HCT116 (cell line): ENCODE measurements around the gene USP47. TPM values are rescaled to one million over a fixed set of nuclear protein-coding genes. Genes with fewer than 3 reads are reported as not detected.

ENCODE experiments used
- ATAC-seq: fragments of 200-7000 bp; cut with Tn5 transposase; 2 replicates; pipeline ENCODE4 v1.9.1; 2020; ENCODE audit warnings: mild to moderate bottlenecking, moderate library complexity
- BruUV-seq: library from RNA; stranded (reverse); fragments of 400-500 nt; replicated peaks from 2 replicates; lab custom pipeline; 2021; lab: Mats Ljungman, UMichigan
- CTCF ChIA-PET: fragments of 300-600 bp; sonication (Branson Sonifier 250); formaldehyde crosslinking; loops from one replicate; lab custom pipeline; 2021; ENCODE audit warnings: antibody characterized with exemption; lab: Charles Lee
- POLR2A ChIA-PET: fragments of 300-600, 350-600 bp; sonication (Branson Sonifier 250); formaldehyde crosslinking; loops from one replicate; lab custom pipeline; 2021; ENCODE audit warnings: antibody characterized with exemption; lab: Charles Lee
- RAD21 ChIA-PET, 2 experiments: fragments of 300-600 bp; sonication (Branson Sonifier 250); formaldehyde crosslinking; loops; one replicate each; lab custom pipeline; 2023; ENCODE audit warnings: low total read pairs in 2 of 2; ENCODE audit not compliant: uncharacterized antibody in 2 of 2, unreplicated experiment in 2 of 2, low non-redundant PET in 1 of 2; lab: Charles Lee
- DNase-seq: peaks from one replicate; pipeline ENCODE4 v3.0.0-alpha.2; 2010; ENCODE audit warnings: low read depth, low spot score
- H2AFZ ChIP-seq: fragments of 200-600 bp; shearing (Covaris generic), sonication (generic); 2 replicates; pipeline ENCODE4 v1.6.1; 2017; ENCODE audit warnings: low read depth, mixed run types, mixed read lengths, antibody characterized with exemption, low read length; ENCODE audit not compliant: poor library complexity, severe bottlenecking
- H3K27ac ChIP-seq: 2 replicates; pipeline ENCODE4 v1.5.1; 2012; ENCODE audit warnings: low read depth, low read length
- H3K27me3 ChIP-seq: fragments of 200-600 bp; sonication (generic); 2 replicates; pipeline ENCODE4 v1.6.1; 2016; ENCODE audit warnings: mixed run types, low read length, mixed read lengths; ENCODE audit not compliant: insufficient read depth
- H3K36me3 ChIP-seq, 2 experiments: fragments of 200-500 bp in 1 of 2; fragments of 200-600 bp in 1 of 2; sonication (Bioruptor generic) in 1 of 2; sonication (generic) in 1 of 2; 2 replicates each; pipeline versions ENCODE4 v1.5.1 to v1.6.1; 2014 to 2016; ENCODE audit warnings: low read length in 2 of 2, inconsistent platforms in 1 of 2, mixed read lengths in 1 of 2, mixed run types in 1 of 2; ENCODE audit not compliant: insufficient read depth in 2 of 2, control insufficient read depth in 1 of 2
- H3K4me1 ChIP-seq, 2 experiments: fragments of 200-600 bp in 1 of 2; sonication (generic) in 1 of 2; 2 replicates each; pipeline versions ENCODE4 v1.5.1 to v1.6.1; 2012 to 2017; ENCODE audit warnings: low read length in 2 of 2, inconsistent platforms in 1 of 2, mild to moderate bottlenecking in 1 of 2, mixed read lengths in 1 of 2, mixed run types in 1 of 2, moderate library complexity in 1 of 2; ENCODE audit not compliant: insufficient read depth in 2 of 2, control insufficient read depth in 1 of 2
- H3K4me2 ChIP-seq: fragments of 200-600 bp; sonication (generic); 2 replicates; pipeline ENCODE4 v1.6.1; 2017; ENCODE audit warnings: mixed run types, low read length, mixed read lengths
- H3K4me3 ChIP-seq, 2 experiments: fragments of 200-600 bp in 1 of 2; sonication (generic) in 1 of 2; replicated peaks in 1 of 2; 2 replicates each; pipeline ENCODE4 v1.5.1; 2011 to 2016; ENCODE audit warnings: low read length in 2 of 2, control low read depth in 1 of 2, low read depth in 1 of 2, mild to moderate bottlenecking in 1 of 2, mixed read lengths in 1 of 2, mixed run types in 1 of 2
- H3K79me2 ChIP-seq: fragments of 200-600 bp; sonication (generic); 2 replicates; pipeline ENCODE4 v1.6.1; 2017; ENCODE audit warnings: mild to moderate bottlenecking, mixed run types, low read length, moderate library complexity, mixed read lengths; ENCODE audit not compliant: insufficient read depth
- H3K9ac ChIP-seq: fragments of 200-600 bp; sonication (generic); 2 replicates; pipeline ENCODE4 v1.6.1; 2016; ENCODE audit warnings: low read length, mixed read lengths
- H3K9me2 ChIP-seq: fragments of 200-600 bp; sonication (generic), shearing (Covaris generic); 2 replicates; pipeline ENCODE4 v1.6.1; 2017; ENCODE audit warnings: mixed run types, mild to moderate bottlenecking, moderate library complexity; ENCODE audit not compliant: insufficient read depth
- H3K9me3 ChIP-seq, 2 experiments: fragments of 200-500 bp in 1 of 2; fragments of 200-600 bp in 1 of 2; sonication (Bioruptor generic) in 1 of 2; sonication (generic) in 1 of 2; 2 replicates each; pipeline ENCODE4 v1.6.1; 2014 to 2017; ENCODE audit warnings: low read length in 2 of 2, mixed read lengths in 2 of 2, inconsistent platforms in 1 of 2, low read depth in 1 of 2, mild to moderate bottlenecking in 1 of 2, mixed run types in 1 of 2, moderate library complexity in 1 of 2; ENCODE audit not compliant: control insufficient read depth in 1 of 2, insufficient read depth in 1 of 2
- H4K20me1 ChIP-seq: fragments of 200-600 bp; sonication (generic), shearing (Covaris generic); 2 replicates; pipeline ENCODE4 v1.6.1; 2017; ENCODE audit warnings: mixed run types, mild to moderate bottlenecking, moderate library complexity; ENCODE audit not compliant: insufficient read depth
- CEBPB ChIP-seq: IDR thresholded peaks from 2 replicates; pipeline ENCODE4 v1.6.1; 2012; ENCODE audit warnings: low read depth
- ELF1 ChIP-seq: IDR thresholded peaks from 2 replicates; pipeline ENCODE4 v1.6.1; 2012; ENCODE audit warnings: low read depth, borderline replicate concordance
- EZH2 ChIP-seq: fragments of 200-600 bp; sonication (generic); IDR thresholded peaks from 2 replicates; pipeline ENCODE4 v1.6.1; 2017; ENCODE audit warnings: antibody characterized with exemption, mixed run types
- POLR2A ChIP-seq: IDR thresholded peaks from 2 replicates; pipeline ENCODE4 v1.7.0; 2011; ENCODE audit warnings: borderline replicate concordance; ENCODE audit not compliant: insufficient read depth, insufficient read length; ENCODE audit errors: extremely low read depth
- RAD21 ChIP-seq: IDR thresholded peaks from 2 replicates; pipeline ENCODE4 v1.6.1; 2012; ENCODE audit warnings: low read depth, mild to moderate bottlenecking
- SIN3A ChIP-seq: IDR thresholded peaks from 2 replicates; pipeline ENCODE4 v1.6.1; 2012; ENCODE audit warnings: low read depth
- SP1 ChIP-seq: IDR thresholded peaks from 2 replicates; pipeline ENCODE4 v1.6.1; 2012; ENCODE audit warnings: low read depth
- YY1 ChIP-seq: IDR thresholded peaks from 2 replicates; pipeline ENCODE4 v1.6.1; 2011; ENCODE audit warnings: low read length, low read depth, moderate library complexity, mild to moderate bottlenecking; ENCODE audit not compliant: insufficient replicate concordance; ENCODE audit errors: extremely low read depth
- ZFX ChIP-seq: fragments of 450-650 bp; IDR thresholded peaks from 2 replicates; pipeline ENCODE4 v1.6.1; 2017
- ZNF274 ChIP-seq: fragments of 200-500 bp; sonication (Bioruptor generic); IDR thresholded peaks from 2 replicates; pipeline ENCODE4 v1.6.1; 2014; ENCODE audit warnings: mild to moderate bottlenecking, low read depth, low read length, inconsistent platforms
- intact Hi-C: fragments of 100-400 bp; cut with micrococcal nuclease; formaldehyde crosslinking; loops from 2 replicates; pipeline ENCODE4 v1.10.0; 2022
- total RNA-seq: library from RNA; stranded (reverse); gene quantifications from one replicate; pipeline ENCODE4 v1.2.1, GENCODE V29; 2021; ENCODE audit not compliant: unreplicated experiment
- TF ChIP-seq, protein P1 (sequence below): IDR thresholded peaks from 2 replicates; pipeline ENCODE4 v1.6.1; 2012; ENCODE audit warnings: low read depth
- TF ChIP-seq, protein P2 (sequence below): IDR thresholded peaks from 2 replicates; pipeline ENCODE4 v1.6.1; 2012
- TF ChIP-seq, protein P3 (sequence below): IDR thresholded peaks from 2 replicates; pipeline ENCODE4 v1.6.1; 2011; ENCODE audit warnings: mild to moderate bottlenecking, low read length, moderate library complexity; ENCODE audit not compliant: insufficient replicate concordance; ENCODE audit errors: extremely low read depth

The USP47 gene
- total RNA-seq, 1 experiment from 2014 or later: 18.9 TPM

DNA sequence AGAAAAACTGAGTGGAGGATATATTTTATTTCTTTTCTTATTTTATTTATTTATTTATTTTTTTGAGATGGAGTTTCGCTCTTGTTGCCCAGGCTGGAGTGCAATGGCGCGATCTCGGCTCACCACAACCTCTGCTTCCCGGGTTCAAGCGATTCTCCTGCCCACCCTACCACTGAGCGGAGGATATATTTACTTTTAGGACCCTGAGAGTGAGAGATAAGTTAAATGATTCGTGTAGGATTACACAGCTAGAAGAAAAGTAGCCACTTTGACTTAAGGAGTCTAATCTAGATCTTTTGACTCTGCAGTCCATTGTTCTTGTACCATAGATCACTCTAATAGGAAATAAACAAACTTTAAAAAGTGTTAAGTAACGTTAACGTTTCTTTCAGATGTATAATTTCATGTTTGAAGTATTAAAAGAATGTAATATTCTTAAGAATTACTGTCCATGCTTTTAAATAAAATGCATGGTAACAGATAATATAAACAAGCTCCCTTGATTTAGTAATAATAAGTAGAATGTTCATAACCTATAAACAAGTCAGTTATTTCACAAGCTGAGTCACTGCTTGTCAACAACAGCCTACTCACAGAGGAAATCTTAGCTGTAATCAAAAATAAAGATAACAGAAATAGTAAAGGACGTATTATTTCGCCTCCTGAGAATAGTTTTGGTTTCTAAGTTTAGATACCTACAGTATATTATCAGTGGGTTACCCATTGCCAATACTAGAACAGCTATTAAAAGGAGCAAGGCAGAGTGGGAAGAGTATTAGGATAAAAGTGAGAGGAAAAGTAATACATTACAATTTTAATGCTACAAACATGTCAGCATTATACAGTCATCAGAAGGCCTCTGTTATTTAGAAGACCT is 18.6 kb downstream of the USP47 start:
- no peaks in the 10 kb centered on the region for H3K4me1 ChIP-seq
- no peak overlapping the region for H3K4me3 ChIP-seq
- intact Hi-C loops: no loop called here
- no peak overlapping the region for H3K4me2 ChIP-seq
- DNase-seq (no peak), ATAC-seq (no peak)
- BruUV-seq: no TSS peak
- ChIA-PET POLR2A (interaction anchor here (1.0 kb wide), 1 partner anchor 11 kb away, joined by 3 read pairs; no protein-coding TSS in a partner anchor), RAD21 (no interaction called here), CTCF (interaction anchor here (0.9 to 1.7 kb wide), 2 partner anchors 11 to 16 kb away, joined by 4 read pairs; no protein-coding TSS in a partner anchor)
- H4K20me1 ChIP-seq: peaks cover 8% of the 10 kb centered on the region; the same call in 1 of the 2 replicates
- no peak overlapping the region for H2AFZ ChIP-seq
- H3K9me3 ChIP-seq: no peaks in the 10 kb centered on the region
- no peak overlapping the region for H3K27ac ChIP-seq
- no peaks in the 10 kb centered on the region for H3K9me2 ChIP-seq
- no peaks in the 10 kb centered on the region for H3K27me3 ChIP-seq
- no peak for TF ChIP-seq SIN3A
- TF ChIP-seq ELF1: no peak
- TF ChIP-seq POLR2A: no peak
- no peak for TF ChIP-seq YY1
- TF ChIP-seq, protein P1, sequence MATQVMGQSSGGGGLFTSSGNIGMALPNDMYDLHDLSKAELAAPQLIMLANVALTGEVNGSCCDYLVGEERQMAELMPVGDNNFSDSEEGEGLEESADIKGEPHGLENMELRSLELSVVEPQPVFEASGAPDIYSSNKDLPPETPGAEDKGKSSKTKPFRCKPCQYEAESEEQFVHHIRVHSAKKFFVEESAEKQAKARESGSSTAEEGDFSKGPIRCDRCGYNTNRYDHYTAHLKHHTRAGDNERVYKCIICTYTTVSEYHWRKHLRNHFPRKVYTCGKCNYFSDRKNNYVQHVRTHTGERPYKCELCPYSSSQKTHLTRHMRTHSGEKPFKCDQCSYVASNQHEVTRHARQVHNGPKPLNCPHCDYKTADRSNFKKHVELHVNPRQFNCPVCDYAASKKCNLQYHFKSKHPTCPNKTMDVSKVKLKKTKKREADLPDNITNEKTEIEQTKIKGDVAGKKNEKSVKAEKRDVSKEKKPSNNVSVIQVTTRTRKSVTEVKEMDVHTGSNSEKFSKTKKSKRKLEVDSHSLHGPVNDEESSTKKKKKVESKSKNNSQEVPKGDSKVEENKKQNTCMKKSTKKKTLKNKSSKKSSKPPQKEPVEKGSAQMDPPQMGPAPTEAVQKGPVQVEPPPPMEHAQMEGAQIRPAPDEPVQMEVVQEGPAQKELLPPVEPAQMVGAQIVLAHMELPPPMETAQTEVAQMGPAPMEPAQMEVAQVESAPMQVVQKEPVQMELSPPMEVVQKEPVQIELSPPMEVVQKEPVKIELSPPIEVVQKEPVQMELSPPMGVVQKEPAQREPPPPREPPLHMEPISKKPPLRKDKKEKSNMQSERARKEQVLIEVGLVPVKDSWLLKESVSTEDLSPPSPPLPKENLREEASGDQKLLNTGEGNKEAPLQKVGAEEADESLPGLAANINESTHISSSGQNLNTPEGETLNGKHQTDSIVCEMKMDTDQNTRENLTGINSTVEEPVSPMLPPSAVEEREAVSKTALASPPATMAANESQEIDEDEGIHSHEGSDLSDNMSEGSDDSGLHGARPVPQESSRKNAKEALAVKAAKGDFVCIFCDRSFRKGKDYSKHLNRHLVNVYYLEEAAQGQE: no peak
- TF ChIP-seq ZFX: no peak
- TF ChIP-seq CEBPB: no peak
- TF ChIP-seq EZH2: no peak
- no peak for TF ChIP-seq RAD21
- TF ChIP-seq, protein P2, sequence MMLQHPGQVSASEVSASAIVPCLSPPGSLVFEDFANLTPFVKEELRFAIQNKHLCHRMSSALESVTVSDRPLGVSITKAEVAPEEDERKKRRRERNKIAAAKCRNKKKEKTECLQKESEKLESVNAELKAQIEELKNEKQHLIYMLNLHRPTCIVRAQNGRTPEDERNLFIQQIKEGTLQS: no peak
- no peak for TF ChIP-seq ZNF274
- TF ChIP-seq SP1: no peak
- TF ChIP-seq, protein P3, sequence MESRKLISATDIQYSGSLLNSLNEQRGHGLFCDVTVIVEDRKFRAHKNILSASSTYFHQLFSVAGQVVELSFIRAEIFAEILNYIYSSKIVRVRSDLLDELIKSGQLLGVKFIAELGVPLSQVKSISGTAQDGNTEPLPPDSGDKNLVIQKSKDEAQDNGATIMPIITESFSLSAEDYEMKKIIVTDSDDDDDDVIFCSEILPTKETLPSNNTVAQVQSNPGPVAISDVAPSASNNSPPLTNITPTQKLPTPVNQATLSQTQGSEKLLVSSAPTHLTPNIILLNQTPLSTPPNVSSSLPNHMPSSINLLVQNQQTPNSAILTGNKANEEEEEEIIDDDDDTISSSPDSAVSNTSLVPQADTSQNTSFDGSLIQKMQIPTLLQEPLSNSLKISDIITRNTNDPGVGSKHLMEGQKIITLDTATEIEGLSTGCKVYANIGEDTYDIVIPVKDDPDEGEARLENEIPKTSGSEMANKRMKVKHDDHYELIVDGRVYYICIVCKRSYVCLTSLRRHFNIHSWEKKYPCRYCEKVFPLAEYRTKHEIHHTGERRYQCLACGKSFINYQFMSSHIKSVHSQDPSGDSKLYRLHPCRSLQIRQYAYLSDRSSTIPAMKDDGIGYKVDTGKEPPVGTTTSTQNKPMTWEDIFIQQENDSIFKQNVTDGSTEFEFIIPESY: no peak
- no peaks in the 10 kb centered on the region for H3K36me3 ChIP-seq
- no peak overlapping the region for H3K9ac ChIP-seq
- peaks cover 97% of the 10 kb centered on the region for H3K79me2 ChIP-seq
